ENCODE results near the gene CLDN18.

CLDN18 gene

DNA sequence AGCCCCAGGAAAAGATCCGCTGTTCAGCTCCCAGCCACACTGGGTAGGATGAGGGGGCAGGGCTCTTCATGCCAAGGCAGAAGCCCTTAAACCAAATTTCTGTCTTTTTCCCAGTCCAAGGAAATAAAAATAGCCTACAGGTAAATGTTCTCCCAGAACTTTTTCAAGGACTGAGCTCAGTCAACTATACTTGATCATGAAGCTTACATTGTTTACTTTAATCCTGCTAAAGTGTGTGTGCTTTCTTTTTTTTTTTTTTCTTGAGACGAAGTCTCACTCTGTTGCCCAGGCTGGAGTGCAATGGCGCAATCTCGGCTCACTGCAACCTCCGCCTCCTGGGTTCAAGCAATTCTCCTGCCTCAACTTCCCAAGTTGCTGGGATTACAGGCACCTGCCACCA is 17.9 kb downstream of the CLDN18 start:
- DNase-seq, result no peak

DNA sequence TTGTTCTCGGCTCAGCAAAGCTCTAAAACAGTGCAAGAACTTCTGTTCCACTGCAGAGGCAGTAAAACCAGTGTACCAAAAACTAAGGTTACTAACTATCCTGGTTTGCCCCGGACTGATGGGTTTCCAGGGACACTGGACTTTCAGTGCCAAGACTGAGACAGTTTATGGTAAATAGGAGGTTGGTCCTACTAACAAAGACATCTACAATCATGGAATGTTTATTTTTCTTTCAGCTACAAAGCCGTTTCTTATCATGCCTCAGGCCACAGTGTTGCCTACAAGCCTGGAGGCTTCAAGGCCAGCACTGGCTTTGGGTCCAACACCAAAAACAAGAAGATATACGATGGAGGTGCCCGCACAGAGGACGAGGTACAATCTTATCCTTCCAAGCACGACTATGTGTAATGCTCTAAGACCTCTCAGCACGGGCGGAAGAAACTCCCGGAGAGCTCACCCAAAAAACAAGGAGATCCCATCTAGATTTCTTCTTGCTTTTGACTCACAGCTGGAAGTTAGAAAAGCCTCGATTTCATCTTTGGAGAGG is 20.8 kb downstream of the CLDN18 start:
- DNase-seq, result no peak

DNA sequence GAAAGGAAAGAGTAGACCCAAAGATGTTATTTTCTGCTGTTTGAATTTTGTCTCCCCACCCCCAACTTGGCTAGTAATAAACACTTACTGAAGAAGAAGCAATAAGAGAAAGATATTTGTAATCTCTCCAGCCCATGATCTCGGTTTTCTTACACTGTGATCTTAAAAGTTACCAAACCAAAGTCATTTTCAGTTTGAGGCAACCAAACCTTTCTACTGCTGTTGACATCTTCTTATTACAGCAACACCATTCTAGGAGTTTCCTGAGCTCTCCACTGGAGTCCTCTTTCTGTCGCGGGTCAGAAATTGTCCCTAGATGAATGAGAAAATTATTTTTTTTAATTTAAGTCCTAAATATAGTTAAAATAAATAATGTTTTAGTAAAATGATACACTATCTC is 21.6 kb downstream of the CLDN18 start:
- no peak for DNase-seq

DNA sequence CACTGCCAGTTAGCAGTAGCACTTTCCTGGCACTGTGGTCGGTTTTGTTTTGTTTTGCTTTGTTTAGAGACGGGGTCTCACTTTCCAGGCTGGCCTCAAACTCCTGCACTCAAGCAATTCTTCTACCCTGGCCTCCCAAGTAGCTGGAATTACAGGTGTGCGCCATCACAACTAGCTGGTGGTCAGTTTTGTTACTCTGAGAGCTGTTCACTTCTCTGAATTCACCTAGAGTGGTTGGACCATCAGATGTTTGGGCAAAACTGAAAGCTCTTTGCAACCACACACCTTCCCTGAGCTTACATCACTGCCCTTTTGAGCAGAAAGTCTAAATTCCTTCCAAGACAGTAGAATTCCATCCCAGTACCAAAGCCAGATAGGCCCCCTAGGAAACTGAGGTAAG is 22.6 kb downstream of the CLDN18 start:
- DNase-seq, result no peak

DNA sequence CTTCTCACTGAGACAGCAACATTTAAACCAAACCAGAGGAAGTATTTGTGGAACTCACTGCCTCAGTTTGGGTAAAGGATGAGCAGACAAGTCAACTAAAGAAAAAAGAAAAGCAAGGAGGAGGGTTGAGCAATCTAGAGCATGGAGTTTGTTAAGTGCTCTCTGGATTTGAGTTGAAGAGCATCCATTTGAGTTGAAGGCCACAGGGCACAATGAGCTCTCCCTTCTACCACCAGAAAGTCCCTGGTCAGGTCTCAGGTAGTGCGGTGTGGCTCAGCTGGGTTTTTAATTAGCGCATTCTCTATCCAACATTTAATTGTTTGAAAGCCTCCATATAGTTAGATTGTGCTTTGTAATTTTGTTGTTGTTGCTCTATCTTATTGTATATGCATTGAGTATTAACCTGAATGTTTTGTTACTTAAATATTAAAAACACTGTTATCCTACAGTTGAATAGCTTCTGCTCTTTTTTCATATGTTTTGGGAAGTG is 23.3 kb downstream of the CLDN18 start:
- no peak for DNase-seq

DNA sequence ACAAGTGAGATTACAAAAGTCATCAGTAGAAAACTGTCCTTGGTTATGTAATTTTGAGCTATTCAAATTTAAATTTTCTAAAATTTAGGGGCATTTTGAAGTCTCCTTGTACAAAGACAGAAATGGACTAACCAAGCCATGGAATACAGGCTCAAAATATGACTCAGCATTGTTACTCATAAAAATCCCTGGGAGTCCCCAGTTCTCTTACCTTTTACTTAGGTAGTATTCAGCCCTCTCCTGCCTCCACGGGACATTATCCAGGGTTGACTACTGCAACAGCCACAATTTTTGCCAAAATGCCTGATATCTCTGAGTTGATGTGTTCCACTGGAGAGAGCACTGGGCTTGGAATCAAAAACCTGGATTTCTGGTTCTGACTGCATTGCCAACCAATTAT is 25.0 kb downstream of the CLDN18 start:
- DNase-seq, result no peak

DNA sequence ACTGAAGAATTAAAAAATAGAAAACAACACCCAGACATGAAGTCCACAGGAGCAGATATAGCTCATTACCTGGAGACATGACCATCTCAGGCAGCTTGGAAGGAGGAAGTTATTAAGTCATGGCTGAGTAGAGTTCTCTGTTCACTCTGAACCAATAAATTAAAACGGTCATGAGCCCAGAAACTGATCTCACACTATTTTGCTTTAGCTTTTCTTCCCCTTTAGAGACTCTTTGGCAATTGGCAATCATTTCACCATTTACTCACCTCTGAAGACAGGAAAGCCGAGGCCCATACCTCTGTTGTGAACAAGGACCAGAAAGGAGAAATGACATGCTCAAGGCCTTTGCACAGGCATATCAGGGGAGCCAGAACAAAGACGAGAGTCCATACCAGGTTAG is 26.6 kb downstream of the CLDN18 start:
- DNase-seq, result no peak

DNA sequence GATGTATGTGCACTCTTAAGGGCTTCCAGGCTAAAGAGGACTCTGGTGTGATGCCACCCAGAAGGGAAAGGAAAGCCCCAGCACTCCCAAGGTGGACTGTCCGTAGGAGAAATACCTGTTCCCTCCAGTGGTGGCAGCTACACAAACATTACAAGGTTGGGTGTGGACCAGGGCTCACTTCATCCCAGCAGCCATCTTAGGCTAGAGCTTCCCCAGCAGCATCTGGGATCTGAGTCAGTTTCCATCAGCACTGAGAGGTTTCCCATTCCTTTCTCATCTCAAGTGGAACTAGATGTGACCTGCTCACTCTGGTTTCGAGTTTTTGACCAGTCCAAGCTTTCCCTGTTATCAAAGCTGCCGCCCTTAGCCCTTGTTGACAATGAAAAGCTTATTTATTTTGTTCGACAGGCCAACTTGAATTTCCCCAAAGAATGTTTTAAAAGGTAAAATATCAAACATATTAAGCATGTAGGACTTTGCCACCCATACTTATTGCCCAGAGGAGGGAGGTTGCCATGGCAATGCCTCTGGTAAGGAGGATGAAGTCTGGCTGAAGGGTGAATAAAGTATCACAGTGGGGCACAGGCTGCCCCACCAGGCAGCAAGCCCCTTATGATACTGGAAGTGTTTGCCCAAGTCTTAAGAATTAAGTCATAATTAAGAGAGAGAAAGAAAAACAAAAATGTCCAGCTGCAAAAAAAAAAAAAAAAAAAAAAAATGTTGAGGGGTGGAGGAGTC is 28.9 kb downstream of the CLDN18 start:
- no peak for DNase-seq

DNA sequence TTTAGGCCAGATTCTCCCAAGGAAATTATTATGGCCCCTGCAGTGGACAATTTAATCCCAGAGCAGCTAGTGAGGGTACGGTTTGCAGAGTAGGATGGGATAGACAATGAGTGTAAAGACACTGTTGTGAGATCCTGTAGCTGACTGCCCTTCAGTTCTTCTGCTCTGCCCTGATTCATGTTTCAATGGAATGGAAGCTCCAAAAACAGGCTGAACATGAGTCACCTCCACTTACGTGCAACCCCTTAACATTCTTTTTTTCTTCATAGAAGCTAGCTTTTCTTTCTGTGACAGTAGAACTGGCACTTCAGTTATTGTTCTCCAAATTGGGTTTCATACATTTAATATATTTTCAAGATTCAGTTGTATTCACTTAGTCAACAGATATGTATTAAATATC is 32.1 kb downstream of the CLDN18 start:
- DNase-seq, result no peak

DNA sequence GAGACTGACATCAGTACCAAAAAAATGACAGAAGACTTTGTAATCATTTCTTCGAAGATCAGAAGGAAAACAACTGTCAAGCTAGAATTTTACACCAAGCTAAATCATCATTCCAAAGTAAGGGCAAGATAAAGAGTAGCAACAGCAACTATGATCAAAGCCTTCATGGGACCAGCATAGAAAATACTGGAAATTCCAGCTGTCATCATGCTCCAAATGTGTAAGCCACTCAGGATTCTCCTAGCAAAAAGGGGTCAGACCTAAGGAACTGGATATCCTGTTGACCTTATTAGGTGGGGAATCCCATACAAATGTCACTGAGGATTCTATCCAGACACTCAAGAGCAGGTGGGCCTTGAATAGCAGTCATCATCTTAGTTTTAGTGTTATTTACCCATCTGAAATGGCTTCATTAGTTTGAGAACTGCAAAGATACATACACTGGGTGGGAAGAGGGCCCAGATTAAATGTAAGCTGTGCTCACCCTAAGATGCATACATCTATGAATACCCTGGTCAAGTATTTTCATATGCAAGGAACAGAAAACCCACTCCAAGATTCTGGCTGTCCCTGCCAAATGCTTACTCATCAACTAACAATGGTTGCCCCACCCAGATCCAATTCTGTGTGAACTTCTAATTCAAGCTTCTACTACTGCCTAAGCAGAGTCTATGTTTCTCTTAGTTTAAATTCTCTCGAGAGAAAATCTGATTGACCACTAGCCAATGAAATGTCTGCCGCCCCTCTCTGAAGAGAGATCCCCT is 33.5 kb downstream of the CLDN18 start:
- DNase-seq, result no peak

DNA sequence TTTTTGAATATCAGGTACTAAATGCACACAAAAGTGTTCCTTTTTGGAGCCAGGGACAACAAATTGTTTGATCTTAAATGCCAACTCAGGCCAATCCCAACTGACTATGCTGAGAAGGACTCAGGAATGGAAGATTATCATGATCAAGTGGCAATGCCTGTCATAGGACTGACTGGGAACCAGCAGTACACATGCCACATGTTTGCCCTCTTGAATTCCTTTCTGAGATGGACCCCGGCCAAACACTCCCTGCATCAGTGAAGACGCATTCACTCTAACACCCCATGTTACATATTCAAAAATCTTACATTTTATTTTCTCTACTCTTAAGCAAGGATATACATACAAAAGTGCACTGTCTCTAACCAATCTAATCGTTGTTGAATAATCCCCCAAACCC is 36.1 kb downstream of the CLDN18 start:
- no peak for DNase-seq

DNA sequence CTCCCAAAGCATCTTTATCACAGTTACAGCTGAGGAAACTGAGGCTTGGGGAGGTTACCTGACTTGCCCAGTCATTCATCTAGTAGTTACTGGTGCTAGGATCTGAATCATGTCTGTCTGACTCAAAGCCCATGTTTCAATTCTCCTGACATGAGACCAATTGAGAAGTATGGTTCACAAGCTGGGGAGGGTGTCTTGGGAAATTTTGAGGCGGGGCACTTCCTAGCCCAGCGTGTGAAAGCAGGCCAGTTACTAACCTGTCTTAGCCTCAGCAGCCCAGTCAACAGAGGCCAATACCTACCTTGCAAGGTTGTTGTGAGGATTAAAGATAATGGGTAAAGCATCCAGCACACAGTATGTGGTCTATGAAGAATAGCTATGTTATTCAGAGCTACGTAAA is 37.0 kb downstream of the CLDN18 start:
- no peak for DNase-seq

DNA sequence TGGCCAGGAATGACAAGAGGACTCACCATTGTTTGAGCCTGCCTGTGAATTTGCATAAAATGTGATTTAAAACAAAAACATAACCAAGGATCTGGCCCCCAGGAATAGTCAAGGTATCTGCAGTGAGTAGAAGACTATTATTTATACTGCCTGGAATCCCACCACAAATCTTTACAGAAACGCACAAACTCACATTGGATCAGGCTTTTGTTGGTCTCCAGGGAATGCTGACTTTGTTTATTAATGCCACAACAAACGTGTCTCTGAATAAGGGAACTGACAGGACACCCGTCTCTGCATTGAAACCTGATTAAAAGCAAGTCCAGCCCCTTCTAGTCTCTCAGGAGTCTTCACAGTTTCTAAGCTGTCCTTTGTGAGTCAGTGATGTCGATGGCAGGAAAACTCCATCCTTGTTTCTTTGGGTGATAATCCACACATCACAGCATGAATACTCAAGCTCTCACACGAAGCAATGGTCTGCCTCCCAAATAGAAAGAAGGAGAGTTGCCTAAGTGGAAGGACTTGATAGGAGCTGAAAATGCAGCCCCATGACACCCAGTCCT is 37.7 kb downstream of the CLDN18 start:
- DNase-seq, result no peak

DNA sequence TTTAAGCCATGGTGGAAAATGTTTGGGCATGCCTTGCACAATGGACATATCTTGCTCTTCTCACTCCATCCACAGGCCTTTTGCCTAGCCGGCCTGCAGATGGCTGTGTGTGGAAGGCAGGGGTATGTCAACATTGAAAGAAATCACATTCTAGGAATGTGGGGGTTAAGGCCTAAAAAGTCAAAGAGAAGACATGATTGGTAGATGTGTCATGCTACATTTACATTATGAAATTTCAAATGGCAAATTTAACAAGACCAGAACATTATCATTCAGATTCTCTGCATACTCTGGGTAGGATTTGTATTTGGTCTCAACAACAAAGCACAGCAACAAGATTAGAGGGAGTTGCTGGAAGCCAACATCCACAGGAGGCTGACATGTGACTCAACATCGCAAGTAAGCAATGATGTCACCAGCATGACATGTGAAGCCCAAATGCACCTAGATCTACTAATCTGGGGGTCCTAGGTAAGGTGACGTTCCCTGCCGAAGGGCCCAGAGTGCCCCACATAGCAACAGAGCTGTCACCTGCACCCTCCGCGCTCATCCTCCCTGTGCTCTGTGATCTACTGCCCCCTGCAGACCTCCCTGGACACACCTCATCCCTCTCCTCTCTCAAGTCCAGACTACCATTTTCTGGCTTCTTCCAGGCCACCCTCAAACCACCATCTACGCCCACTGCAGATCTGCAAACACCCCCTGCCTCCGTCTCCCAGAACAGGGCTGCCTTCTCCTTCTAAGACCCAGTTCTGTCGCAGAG is 39.4 kb downstream of the CLDN18 start:
- DNase-seq, result no peak

DNA sequence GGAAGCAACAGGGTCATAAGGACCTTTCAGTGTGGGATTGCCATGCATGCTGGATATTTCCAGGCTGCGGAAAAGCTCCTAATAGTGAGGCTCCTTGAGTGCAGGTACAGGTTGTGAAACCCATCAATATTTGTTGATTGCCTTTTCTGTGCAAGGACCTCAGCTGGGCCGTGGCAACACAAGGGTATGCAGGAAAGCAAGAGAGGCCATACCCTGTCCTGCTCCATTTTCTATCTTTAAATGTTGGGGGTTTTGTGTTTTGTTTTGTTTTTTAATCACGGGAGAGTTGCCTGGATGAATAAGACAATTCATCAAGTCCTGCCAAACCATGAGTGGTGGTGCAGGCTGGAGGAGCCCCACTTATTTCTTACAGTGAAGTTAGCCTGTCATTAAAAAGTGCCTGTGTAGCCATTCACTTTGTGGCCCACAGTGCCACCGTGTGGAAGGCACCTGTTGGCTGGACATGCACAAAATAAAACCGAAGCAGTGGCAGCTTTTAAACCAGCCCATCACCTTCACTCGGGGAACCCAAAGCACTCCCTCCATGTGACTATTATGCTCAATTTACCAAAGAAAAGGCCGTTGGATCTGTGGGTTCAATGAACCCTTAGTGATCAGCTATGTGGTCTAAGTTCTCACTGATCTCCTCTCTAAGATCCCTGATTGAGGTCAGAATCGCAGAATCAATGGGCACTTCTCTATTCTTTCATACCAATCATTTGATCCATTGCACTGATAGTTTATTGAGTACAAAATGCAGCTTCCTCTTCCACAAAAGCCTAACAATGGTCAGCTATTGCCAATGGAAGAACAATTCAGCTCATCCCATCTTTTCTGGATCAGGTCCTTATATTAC is 42.2 kb downstream of the CLDN18 start:
- no peak for DNase-seq

DNA sequence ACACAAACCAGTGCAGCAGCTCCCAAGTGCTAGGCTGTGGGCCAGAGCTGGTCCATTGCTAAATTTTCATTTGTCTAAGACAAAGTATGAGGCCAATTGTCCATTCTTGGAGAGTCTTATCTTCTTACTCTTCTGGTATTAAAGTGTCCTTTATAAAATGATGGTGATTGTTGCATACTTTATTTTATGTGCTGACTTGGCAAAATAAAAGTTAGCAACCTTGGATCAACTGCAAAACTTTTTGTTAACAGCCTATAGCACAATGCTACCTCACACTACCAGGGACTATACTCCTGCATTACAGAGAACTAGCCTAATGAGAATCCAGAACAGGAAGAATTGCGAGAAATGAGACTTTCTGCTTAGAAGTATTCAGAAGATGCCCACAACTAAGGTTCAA is 44.1 kb downstream of the CLDN18 start:
- no peak for DNase-seq

DNA sequence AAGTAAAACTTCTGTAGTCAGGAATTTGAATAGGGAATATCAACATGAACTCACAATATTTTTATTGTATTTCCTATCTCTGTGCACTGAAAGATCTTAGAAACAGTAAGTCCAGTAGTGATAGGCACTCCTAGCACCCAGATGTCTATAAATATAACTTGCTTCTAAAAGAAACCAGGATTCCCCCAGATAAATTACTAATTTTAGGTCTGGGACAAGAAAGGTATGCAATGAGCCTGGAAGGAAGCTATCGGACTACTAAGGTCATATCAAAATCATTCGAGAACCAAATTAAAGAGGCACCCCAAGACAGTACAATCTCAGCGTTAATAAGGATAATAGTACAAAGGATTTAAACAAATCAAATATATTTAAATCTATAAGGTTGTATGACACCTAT is 47.4 kb downstream of the CLDN18 start:
- no peak for DNase-seq

DNA sequence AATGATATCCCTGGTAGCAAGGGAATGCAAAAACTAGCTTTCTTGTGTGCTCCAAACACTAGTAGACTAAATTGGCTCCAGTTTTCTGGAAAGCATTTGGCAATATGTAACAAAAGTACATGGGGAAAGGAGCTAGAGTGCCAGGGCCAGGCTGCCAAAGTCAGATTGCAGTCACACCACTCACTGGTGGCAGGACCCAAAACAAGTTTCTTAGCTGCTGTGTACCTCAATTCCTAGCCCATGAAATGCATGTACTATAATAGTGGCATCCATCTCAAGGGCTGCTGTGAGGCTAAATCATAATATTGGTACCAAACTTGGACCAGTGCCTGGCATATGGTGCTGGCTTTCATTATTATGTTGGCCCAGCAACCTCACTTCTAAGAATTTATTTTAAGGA is 49.3 kb downstream of the CLDN18 start:
- no peak for DNase-seq

DNA sequence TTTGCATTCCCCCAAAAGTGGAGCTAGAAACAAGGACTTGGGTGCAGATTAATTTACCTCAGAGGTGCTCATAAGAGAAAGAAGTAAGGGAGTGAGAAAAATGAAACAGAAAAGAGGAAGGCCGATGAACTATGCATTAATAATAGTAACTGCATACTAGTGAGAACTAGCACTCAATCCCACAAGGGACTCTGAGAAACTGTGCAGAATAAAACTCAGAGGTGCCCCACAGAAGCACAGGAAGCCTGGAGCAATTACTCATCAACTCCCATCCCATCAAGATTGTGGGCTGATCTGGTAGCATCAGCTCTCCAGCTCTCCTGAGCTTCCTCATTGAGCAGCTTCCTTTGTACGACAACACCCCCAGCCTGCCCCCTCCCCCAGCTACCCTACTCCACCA is 50.8 kb downstream of the CLDN18 start:
- no peak for DNase-seq

DNA sequence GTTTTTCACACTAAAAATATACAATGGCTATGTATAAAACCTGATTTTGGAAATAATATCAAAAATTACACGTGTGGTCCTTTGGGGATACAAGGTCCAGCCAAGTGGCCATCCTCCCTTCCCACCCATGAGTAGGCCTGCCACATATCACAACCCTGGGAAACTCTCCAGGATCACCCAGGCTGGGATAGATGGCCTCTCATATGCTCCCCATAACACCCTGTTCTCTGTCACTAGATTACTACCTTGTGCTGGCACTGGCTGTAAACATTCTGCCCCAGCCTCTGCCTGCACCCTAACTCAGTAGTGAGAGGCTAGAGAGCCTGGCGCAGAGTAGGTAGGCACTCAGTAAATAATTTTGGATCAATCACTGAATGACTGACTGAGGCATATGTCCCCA is 52.1 kb downstream of the CLDN18 start:
- DNase-seq, result no peak

DNA sequence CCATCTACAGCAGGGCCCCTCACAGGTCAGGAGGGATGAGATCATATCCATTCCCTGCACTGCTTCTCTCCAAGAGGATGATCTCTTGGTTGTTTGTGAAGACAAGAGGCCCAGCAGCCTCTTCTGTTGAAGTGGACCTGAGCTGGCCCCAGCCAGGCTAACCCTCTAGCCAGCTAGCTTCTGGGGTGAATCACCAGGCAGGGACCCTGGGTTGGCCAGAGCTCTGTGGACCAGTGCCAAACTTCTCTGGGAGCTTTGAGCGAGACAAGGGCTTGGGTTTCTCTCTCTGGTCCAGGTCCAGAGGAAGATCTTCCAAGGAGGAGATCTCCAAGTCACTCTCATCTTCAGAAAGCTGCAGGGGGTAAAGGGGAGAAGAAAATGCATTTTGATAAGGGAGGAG is 52.7 kb downstream of the CLDN18 start:
- no peak for DNase-seq

DNA sequence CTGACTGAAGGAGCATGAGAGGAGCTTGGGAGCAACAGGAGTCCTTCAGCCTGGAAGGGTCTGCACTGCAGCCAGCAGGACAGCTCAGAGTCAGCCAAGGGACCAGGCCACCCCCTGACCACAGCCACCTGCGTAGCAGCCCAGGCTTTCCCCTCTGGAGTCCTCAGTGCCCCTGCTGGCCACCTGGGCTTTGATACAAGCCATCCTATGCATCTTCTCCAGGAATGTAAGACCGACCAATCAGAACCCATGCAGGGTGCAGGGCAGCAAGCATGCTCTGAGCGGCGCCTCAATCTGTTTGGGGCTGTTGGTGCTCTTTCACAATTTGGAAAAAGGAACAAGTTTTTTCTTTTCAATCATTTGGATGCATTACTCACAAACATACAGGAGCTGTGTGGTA is 53.5 kb downstream of the CLDN18 start:
- no peak for DNase-seq

All from CD4-positive, alpha-beta T cell treated with Interleukin-17A for 1 hour (primary cell).